Peyer's patch (tissue), 4 donors: ENCODE measurements around the gene DDX4.
"Not testable (repeated sequence)": the region's sequence is repeated elsewhere in the genome, so short reads cannot be mapped to it uniquely, and the experiment has no call there.

Experiments used
- POLR2A ChIP-seq, 2 donors: fragments of 450-650 bp; IDR thresholded peaks; one replicate each; pipeline ENCODE4 v1.5.1; 2017; ENCODE audit warnings: antibody characterized with exemption in 2 of 2, mild to moderate bottlenecking in 2 of 2, moderate library complexity in 2 of 2
- TF ChIP-seq, protein P1 (sequence below), 6 experiments: fragments of 450-650 bp in 4 of 6; fragments of 200-600 bp in 2 of 6; sonication (generic) in 1 of 6; IDR thresholded peaks; one replicate each; pipeline ENCODE4 v1.5.1; 2017 to 2019; ENCODE audit warnings: antibody characterized with exemption in 6 of 6, mild to moderate bottlenecking in 3 of 6, moderate library complexity in 1 of 6

DNA sequence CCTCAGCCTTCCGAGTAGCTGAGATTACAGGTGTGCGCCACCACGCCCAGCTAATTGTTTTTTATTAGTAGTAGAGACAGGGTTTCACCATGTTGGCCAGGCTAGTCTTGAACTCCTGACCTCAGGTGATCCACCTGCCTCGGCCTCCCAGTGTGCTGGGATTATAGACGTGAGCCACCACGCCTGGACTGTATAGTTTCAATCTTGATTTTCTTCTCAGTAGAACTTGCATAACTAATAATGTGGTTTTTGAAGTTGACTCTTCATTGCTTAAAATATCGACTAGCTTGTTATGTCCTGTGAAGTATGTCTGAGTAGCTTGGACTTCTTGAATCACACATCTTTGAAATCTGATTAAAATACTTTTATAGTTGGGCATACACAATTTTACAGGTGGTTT, 23.9 kb downstream of the DDX4 start:
- TF ChIP-seq, protein P1, sequence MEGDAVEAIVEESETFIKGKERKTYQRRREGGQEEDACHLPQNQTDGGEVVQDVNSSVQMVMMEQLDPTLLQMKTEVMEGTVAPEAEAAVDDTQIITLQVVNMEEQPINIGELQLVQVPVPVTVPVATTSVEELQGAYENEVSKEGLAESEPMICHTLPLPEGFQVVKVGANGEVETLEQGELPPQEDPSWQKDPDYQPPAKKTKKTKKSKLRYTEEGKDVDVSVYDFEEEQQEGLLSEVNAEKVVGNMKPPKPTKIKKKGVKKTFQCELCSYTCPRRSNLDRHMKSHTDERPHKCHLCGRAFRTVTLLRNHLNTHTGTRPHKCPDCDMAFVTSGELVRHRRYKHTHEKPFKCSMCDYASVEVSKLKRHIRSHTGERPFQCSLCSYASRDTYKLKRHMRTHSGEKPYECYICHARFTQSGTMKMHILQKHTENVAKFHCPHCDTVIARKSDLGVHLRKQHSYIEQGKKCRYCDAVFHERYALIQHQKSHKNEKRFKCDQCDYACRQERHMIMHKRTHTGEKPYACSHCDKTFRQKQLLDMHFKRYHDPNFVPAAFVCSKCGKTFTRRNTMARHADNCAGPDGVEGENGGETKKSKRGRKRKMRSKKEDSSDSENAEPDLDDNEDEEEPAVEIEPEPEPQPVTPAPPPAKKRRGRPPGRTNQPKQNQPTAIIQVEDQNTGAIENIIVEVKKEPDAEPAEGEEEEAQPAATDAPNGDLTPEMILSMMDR (IDR thresholded peaks at IDR 0.05), result not testable (repeated sequence)
- not testable (repeated sequence) for TF ChIP-seq POLR2A (IDR thresholded peaks at IDR 0.05)
